ENCODE results near the gene SHBG.

The SHBG gene

GRCh38 chr17:7651665-7652387 lies 21.9 kb downstream of the SHBG start:
- TF ChIP-seq EGR1 (IDR thresholded peaks at IDR 0.05): no peak
- no peak for TF ChIP-seq MAX (IDR thresholded peaks at IDR 0.05)
- no peak; the same call in none of the 2 replicates for TF ChIP-seq ZBTB7A (IDR thresholded peaks at IDR 0.05; ENCODE audit: low read depth)
- TF ChIP-seq RAD21 (IDR thresholded peaks at IDR 0.05; ENCODE audit: low read depth): no peak
- no peak for TF ChIP-seq CREB1 (IDR thresholded peaks at IDR 0.05; ENCODE audit: low read depth)
- TF ChIP-seq TEAD4 (IDR thresholded peaks at IDR 0.05): no peak
- TF ChIP-seq FOXM1 (IDR thresholded peaks at IDR 0.05; ENCODE audit: borderline replicate concordance, low read depth): no peak
- TF ChIP-seq EP300 (IDR thresholded peaks at IDR 0.05; ENCODE audit: borderline replicate concordance): no peak
- TF ChIP-seq TAF1 (IDR thresholded peaks at IDR 0.05; ENCODE audit: low read depth): no peak
- TF ChIP-seq TCF12 (IDR thresholded peaks at IDR 0.05; ENCODE audit: low read depth): no peak

- TF ChIP-seq EGR1 (IDR thresholded peaks at IDR 0.05) (no peak), CEBPB (IDR thresholded peaks at IDR 0.05) (no peak), FOXM1 (IDR thresholded peaks at IDR 0.05; ENCODE audit: borderline replicate concordance, low read depth) (no peak), CREB1 (IDR thresholded peaks at IDR 0.05; ENCODE audit: low read depth) (no peak), ZBTB7A (IDR thresholded peaks at IDR 0.05; ENCODE audit: low read depth) (no peak)
These were observed 22.7 kb downstream of the SHBG start for GRCh38 chr17:7652388-7653356.

GRCh38 chr17:7654832-7655540 lies 25.1 kb downstream of the SHBG start:
- no peak for TF ChIP-seq RAD21 (IDR thresholded peaks at IDR 0.05; ENCODE audit: low read depth)
- TF ChIP-seq NFIC (IDR thresholded peaks at IDR 0.05): no peak
- no peak for TF ChIP-seq REST (IDR thresholded peaks at IDR 0.05; ENCODE audit: low read depth)
- TF ChIP-seq ZBTB7A (IDR thresholded peaks at IDR 0.05; ENCODE audit: low read depth): no peak
- TF ChIP-seq YY1 (IDR thresholded peaks at IDR 0.05; ENCODE audit: low read depth): no peak
- TF ChIP-seq MAX (IDR thresholded peaks at IDR 0.05): no peak
- no peak for TF ChIP-seq EGR1 (IDR thresholded peaks at IDR 0.05)
- no peak for TF ChIP-seq USF1 (IDR thresholded peaks at IDR 0.05)
- TF ChIP-seq TCF12 (IDR thresholded peaks at IDR 0.05; ENCODE audit: low read depth): no peak
- TF ChIP-seq CREB1 (IDR thresholded peaks at IDR 0.05; ENCODE audit: low read depth): no peak
- TF ChIP-seq TEAD4 (IDR thresholded peaks at IDR 0.05): no peak
- TF ChIP-seq TAF1 (IDR thresholded peaks at IDR 0.05; ENCODE audit: low read depth): no peak
- TF ChIP-seq CEBPB (IDR thresholded peaks at IDR 0.05): no peak

- TF ChIP-seq NFIC (IDR thresholded peaks at IDR 0.05) (no peak), TAF1 (IDR thresholded peaks at IDR 0.05; ENCODE audit: low read depth) (no peak), ZBTB7A (IDR thresholded peaks at IDR 0.05; ENCODE audit: low read depth) (no peak), FOXM1 (IDR thresholded peaks at IDR 0.05; ENCODE audit: borderline replicate concordance, low read depth) (no peak), RAD21 (IDR thresholded peaks at IDR 0.05; ENCODE audit: low read depth) (no peak), TCF12 (IDR thresholded peaks at IDR 0.05; ENCODE audit: low read depth) (no peak), USF1 (IDR thresholded peaks at IDR 0.05) (no peak), TEAD4 (IDR thresholded peaks at IDR 0.05) (no peak), REST (IDR thresholded peaks at IDR 0.05; ENCODE audit: low read depth) (no peak), EP300 (IDR thresholded peaks at IDR 0.05; ENCODE audit: borderline replicate concordance) (no peak), EGR1 (IDR thresholded peaks at IDR 0.05) (no peak), CEBPB (IDR thresholded peaks at IDR 0.05) (no peak), YY1 (IDR thresholded peaks at IDR 0.05; ENCODE audit: low read depth) (no peak)
These were observed 25.6 kb downstream of the SHBG start for GRCh38 chr17:7655541-7655840.

Data from Ishikawa (cell line).